ENCODE results near the gene ARHGAP1. TPM values are rescaled to one million over a fixed set of nuclear protein-coding genes. Genes with fewer than 3 reads are reported as not detected.

ARHGAP1 gene
- total RNA-seq, 2 experiments from 2014 or later, result 61.9 to 68.5 TPM

DNA sequence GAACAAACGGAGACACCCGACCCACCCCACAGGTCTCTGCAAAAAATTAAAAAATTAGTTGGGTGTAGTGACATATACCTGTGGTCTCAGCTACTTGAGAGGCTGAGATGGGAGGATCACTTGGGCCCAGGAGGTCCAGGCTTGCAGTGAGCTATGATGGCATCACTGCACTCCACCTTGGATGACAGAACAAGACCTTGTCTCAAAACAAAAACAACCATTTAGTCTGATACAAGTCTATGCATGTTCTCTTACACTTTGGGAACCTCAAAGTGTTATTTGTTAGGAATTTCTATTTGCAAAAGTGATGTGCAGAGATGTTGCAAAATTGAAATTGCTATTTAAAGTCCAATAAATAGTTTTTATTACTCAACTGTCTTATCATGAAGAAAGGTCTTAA is 68.7 kb downstream of the ARHGAP1 start:
- peaks cover 13% of the 10 kb centered on the region for H3K4me1 Mint-ChIP-seq
- no peak overlapping the region for H3K27ac Mint-ChIP-seq
- no peaks in the 10 kb centered on the region for H3K27me3 Mint-ChIP-seq
- CTCF ChIA-PET, result interaction anchor here (1.1 to 3.4 kb wide), 2 partner anchors 14 to 29 kb away, joined by 4 to 15 read pairs; partner anchors contain the start of genes ATG13 and HARBI1
- ATAC-seq (no peak), DNase-seq (no peak)
- no peak overlapping the region for H3K4me3 Mint-ChIP-seq
- H3K9me3 Mint-ChIP-seq (ENCODE audit: low read depth), result no peaks in the 10 kb centered on the region
- H3K36me3 Mint-ChIP-seq, result peaks cover 8% of the 10 kb centered on the region

DNA sequence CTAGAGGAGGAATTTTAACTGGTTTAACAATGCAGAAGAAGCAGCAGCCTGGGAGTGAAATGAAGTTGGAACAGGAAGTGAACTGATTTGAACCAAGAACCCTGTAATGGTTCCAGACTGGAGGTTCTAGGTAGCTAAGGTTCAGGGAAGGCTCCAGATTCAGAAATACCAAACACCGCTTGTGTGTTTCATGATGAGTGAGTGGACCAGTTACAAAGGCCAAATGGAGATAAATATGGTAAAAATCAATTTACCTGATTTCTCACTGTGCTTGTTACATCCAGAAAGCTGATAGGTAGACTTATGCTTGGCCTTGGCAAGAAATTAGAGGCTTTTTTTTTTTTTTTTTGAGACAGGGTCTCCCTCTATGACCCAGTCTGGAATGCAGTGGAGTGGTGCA is 70.2 kb downstream of the ARHGAP1 start:
- CTCF ChIA-PET, result interaction anchor here (0.6 to 3.4 kb wide), 3 partner anchors 12 to 324 kb away, joined by 3 to 15 read pairs (median 5); partner anchors contain the start of genes ATG13 and HARBI1
- no peak overlapping the region for H3K4me3 Mint-ChIP-seq
- H3K36me3 Mint-ChIP-seq, result peaks cover 13% of the 10 kb centered on the region
- peaks cover 13% of the 10 kb centered on the region for H3K4me1 Mint-ChIP-seq
- DNase-seq (no peak), ATAC-seq (no peak)
- no peak overlapping the region for H3K27ac Mint-ChIP-seq
- no peaks in the 10 kb centered on the region for H3K27me3 Mint-ChIP-seq
- H3K9me3 Mint-ChIP-seq (ENCODE audit: low read depth), result no peaks in the 10 kb centered on the region

DNA sequence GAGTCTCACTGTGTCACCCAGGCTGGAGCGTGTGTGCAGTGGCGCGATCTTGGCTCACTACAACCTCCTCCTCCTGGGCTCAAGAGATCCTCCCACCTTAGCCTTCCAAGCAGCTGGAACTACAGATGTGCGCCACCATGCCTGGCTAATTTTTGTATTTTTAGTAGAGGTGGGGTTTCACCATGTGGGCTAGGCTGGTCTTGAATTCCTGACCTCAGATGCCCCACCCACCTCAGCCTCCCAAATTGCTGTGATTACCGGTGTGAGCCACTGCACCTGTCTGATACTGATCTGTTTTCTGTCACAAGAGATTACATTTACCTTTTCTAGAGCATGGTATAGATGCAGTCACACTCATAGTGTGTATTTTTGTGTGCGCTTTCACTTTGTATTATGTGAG is 71.5 kb downstream of the ARHGAP1 start:
- no peaks in the 10 kb centered on the region for H3K9me3 Mint-ChIP-seq (ENCODE audit: low read depth)
- ATAC-seq (no peak), DNase-seq (no peak)
- CTCF ChIA-PET, result no interaction called here
- H3K27ac Mint-ChIP-seq, result no peak overlapping the region
- no peak overlapping the region for H3K4me3 Mint-ChIP-seq
- H3K36me3 Mint-ChIP-seq, result peaks cover 18% of the 10 kb centered on the region
- no peaks in the 10 kb centered on the region for H3K27me3 Mint-ChIP-seq
- peaks cover 13% of the 10 kb centered on the region for H3K4me1 Mint-ChIP-seq

Other genes starting within 250 kb of the ARHGAP1 start
- 10 to 100 TPM; 36.1 to 41.9 TPM for gene AMBRA1, start 106.6 kb downstream of the ARHGAP1 start, total RNA-seq
- gene HARBI1, start 83.4 kb downstream of the ARHGAP1 start, total RNA-seq, result 1 to 10 TPM; 5.9 to 6.6 TPM
- 10 to 100 TPM; 64.0 to 72.9 TPM for gene ATG13, start 83.1 kb downstream of the ARHGAP1 start, total RNA-seq
- 10 to 100 TPM; 12.6 to 15.0 TPM for gene ZNF408, start 412 bp upstream of the ARHGAP1 start, total RNA-seq
- not detected for gene F2, start 18.6 kb upstream of the ARHGAP1 start, total RNA-seq
- gene CKAP5, start 145.7 kb upstream of the ARHGAP1 start, total RNA-seq, result 100 to 1,000 TPM; 167 to 180 TPM
- under 1 TPM; 0.12 to 0.16 TPM for gene LRP4, start 217.9 kb upstream of the ARHGAP1 start, total RNA-seq
- 10 to 100 TPM; 14.5 to 18.2 TPM for gene CSTPP1, start 236.1 kb upstream of the ARHGAP1 start, total RNA-seq